HG02610 (cell line): ENCODE measurements around the gene DDX42.
"Not testable (repeated sequence)": the region's sequence is repeated elsewhere in the genome, so short reads cannot be mapped to it uniquely, and the experiment has no call there.

Experiments used
- ATAC-seq: cut with Tn5 transposase; IDR thresholded peaks from one replicate; pipeline ENCODE4 v1.9.1; 2021; ENCODE audit warnings: mild to moderate bottlenecking, moderate library complexity; ENCODE audit not compliant: unreplicated experiment

The DDX42 gene

DNA sequence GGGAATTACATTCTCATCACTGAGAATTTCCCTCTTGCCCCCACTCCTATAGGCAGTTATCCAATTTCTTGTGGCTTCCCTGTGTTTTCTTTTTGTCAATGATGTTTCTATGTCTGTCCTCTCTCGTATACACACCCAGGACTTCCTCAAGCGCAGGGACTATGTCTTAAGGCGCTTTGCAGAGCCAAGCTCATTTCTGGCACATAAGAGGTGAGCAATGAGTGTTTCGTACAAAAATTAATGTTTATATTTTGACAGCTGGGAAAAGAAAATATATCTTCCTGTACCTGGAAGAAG lies 947 bp downstream of the DDX42 start:
- ATAC-seq, result no peak

DNA sequence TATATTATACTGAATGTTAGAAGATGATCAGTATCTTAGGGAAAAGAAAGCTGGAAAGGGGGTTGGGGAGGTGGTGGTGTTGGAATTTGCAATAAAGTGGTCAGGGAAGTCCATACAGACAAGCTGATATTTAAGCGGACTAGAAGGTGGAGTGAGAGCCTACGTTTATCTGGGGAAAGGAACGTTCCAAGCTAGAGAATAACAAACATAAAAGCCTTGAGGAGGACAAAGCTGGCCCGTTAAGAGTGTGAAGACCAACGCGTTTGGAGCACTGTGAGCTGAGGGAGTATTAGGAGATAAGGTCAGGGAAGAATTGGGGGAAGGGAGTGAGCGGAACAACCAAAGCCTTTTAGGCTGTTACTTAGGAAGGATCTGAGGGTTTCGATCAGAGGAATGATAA lies 1.4 kb downstream of the DDX42 start:
- no peak for ATAC-seq

DNA sequence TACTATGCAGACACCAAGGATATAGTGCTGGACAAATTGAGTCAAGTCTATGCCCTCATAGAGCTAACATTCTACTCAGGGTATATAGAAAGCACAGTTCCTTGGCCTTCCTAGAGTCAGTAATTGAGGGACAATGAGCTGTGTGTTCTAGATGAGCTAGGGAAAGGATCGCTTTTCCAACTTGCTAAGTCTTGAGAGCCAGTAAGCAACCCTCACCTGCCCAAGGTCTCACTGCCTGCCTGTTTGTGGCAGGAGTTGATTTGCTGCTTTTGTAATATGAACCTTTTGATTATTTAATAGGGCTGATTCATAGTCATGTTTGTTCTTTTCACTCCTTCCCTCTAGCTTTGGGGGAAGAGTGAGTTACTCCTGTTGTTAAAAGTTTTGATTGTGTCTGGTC lies 6.5 kb downstream of the DDX42 start:
- no peak for ATAC-seq

DNA sequence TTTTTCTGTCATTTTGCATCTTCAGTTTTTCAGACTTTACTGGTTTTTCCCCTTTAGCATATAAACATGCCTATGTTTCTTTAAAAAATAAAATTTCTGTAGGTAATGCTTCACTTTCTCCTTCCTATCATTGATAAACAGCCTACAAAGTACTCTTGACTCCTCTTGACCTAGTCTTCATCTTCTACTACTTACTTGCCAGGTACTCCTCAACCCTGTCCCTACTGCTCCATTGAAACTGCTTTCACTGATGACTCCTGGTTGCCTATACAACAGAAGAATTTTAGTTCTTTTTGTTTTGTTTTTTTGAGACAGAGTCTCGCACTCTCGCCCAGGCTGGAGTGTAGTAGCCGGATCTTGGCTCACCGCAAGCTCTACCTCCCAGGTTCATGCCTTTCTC lies 7.0 kb downstream of the DDX42 start:
- no peak for ATAC-seq

DNA sequence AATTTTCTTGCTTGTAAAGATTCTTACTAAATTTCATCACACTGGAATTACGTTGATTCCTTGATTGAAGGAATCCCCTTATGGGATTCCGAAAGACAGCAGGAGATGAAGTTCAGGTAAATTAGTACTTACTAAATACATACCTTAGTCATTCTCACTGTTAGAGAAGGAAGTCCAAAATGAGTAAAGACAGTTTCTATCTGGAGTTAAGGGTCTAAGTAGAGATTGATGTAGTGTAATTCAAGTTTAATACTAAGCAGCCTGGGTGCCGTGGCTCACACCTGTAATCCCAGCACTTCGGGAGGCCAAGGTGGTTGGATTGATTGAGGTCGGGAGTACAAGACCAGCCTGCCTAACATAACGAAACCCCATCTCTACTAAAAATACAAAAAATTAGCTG lies 9.6 kb downstream of the DDX42 start:
- no peak for ATAC-seq

DNA sequence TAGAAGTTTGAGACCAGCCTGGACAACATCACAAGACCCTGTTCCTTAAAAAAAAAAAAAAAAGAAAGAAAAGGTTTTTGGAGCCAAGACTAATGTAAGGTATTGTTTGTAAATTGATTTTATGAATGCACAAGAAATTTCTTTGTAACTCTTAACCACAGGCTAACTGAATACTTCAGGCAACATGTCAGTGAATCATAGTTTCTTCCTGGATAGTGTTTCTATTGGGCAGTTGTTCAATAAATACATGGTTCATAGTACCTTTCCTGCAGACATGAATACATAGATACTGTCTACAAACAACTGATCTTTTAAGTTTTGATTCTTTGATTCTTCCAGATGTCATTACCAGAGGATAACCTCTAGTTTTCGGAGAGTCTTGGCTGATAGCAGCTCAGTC lies 11.6 kb downstream of the DDX42 start:
- ATAC-seq, result no peak

DNA sequence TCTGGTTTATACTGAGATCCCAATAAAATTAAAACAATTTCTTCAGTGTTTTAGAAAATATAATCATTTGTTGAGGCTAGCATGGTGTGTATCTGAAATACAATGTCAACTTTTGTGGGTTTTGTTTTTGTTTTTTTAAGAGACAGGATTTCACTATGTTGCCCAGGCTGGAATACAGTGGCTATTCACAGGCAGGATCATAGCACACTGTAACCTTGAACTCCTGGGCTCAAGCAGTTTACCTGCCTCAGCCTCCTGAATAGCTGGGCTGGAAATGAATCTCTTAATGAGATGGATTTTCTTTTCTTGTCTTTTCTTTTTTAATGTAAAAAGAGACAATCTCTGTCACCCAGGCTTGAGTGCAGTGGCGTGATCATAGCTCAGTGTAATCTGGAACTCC lies 12.1 kb downstream of the DDX42 start:
- ATAC-seq, result no peak

DNA sequence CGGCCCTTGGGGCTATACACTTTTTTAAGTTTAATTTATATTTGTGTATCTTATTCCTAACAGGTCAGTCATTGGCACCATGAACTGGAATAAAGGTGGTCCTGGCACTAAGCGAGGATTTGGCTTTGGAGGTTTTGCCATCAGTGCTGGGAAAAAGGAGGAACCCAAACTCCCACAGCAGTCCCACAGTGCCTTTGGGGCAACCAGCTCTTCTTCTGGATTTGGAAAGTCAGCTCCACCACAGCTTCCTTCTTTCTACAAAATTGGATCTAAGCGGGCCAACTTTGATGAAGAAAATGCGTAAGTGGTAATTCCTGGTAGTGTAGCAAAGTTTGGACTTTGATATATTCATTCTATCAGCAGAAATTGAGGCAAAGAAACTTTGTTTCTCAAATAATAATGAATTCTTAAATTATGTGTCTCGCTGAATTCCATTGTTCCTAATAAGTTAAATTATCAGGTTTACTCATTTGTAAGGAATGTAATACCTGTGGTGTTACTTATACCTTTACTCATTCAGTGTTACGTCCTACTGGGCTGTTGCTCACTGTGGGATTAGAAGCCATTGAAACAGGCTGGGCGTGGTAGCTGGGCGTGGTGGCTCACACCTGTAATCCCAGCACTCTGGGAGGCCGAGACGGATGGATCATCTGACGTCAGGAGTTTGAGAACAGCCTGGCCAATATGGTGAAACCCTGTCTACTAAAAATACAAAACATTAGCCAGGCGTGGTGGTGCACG lies 13.2 kb downstream of the DDX42 start:
- ATAC-seq, result no peak

DNA sequence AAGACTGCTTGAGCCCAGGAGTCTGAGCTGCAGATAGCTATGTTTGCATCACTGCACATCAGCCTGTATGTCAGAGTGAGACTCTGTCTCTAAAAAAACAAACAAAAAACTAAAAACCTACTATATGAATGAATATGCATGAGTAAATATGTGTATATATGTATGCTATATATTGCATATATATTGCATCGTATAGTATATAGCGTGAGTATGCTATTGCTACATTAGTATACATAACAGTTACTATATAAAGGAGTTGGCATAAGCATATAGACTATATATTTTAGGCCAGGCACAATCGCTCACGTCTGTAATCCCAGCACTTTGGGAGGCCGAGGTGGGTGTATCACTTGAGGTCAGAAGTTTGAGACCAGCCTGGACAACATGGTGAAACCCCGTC lies 16.1 kb downstream of the DDX42 start:
- ATAC-seq, result no peak

DNA sequence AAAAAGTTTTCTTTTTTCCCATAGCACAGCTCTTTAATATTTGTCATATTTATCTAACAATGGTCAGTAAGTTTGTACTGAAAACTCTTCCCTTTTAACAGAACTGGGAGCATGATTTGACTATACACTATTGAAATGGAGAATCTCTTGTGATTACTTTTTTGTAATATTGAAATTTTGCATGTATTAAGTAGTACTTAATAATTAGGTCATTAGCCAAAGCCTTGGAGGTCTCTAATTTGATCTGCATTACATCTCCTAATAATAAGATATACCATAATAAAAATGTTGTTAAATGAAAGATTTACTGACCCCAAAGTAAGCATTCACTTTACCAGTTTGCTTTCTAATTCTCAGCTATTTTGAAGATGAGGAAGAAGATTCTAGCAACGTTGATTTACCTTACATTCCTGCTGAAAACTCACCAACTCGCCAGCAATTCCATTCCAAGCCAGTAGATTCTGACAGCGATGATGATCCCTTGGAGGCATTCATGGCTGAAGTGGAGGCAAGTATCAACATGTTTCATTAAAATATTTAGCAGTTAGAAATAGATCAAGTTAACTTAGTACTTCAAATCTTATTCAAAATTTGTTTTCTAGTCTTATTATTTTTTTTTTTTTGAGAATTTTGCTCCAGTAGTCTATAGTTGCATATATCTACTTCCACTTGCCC lies 18.2 kb downstream of the DDX42 start:
- no peak for ATAC-seq

DNA sequence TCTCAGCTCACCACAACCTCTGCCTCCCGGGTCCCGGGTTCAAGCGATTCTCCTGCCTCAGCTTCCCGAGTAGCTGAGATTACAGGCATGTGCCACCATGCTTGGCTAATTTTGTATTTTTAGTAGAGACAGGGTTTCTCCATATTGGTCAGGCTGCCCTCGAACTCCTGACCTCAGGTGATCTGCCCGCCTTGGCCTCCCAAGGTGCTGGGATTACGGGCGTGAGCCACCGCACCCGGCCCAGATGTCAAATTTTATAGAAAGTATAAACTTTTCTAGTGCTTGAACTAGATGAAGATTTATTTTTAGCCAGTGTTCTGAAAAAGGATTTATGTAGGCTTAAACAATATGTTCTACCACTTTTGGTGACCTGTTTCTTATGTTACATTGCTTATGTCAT lies 22.4 kb downstream of the DDX42 start:
- not testable (repeated sequence) for ATAC-seq

DNA sequence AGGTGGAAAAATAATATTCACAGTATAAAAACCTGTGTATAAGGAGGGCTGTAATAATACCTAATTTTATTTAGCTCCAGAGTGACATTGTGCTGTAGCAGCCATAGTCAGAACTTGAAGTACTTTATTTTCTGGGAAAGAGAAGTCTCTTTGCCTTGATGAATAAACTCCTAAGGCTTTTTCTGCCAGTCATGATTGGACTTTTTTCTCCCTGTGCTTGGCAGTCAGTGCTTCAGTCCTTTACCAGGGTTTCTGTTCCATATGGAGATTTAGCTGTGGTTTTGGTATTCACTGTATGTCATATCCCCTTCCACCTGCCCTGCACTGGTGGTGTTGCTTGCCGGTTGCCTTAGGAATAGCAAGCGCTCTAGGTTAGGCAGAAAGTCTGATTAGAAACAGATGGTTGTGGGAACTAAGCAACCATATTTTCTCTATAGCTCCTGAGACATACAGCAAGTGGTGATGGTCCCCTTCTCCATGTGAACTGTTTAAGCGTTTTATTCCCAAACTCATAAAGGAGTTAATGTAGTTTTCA lies 24.7 kb downstream of the DDX42 start:
- no peak for ATAC-seq

DNA sequence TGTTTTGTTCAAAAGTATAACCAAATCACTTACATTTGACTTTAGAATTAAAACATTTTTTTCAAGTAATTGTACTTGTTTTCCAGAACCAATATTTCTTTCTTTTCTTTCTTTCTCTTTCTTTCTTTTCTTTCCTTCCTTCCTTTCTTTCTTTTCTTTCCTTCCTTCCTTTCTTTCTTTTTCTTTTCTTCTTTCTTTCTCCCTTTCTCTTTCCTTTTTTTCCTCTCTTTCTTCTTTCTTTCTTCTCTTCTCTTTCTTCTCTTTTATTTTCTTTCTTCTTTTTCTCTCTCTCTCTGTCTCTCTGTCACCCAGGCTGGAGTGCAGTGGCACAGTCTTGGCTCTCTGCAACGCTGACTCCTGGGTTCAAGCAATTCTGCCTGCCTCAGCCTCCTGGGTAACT lies 26.8 kb downstream of the DDX42 start:
- no peak for ATAC-seq

DNA sequence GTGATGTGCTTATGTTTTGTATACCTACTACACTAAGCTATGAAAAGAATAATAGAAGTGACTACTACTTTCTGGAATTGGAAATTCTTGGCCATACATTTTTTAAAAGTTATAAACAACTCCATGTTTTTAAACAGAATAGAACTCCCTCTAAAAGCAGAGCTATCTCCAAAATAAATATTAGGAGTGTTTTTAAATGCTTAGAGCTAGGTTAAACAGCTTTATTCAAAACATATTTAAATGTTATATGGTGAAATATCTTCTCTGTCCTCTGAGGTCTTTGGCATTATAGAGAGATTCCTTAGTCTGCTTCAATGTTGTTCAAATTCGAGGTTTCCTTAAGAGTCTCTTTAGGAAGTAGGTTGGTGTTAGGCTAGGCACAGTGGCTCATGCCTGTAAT lies 30.4 kb downstream of the DDX42 start:
- no peak for ATAC-seq

DNA sequence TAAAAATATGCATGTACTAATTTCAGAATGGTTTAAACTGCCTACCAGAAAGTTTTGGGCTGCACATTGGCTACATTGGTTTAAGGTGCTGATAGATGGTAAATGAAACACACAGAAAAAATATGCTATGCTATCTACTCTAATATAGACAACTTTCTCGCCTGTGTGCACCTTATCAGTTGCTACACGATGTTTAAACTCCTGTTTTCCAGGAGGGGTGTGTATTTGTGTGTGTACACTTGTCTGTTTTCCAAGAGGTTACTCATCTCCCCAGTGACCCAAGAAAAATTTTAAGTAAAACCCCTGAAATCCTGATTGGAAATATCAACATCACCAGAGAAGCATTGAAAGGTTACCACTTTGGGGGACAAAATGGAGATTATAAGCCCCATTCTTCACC lies 31.6 kb downstream of the DDX42 start:
- ATAC-seq, result no peak

DNA sequence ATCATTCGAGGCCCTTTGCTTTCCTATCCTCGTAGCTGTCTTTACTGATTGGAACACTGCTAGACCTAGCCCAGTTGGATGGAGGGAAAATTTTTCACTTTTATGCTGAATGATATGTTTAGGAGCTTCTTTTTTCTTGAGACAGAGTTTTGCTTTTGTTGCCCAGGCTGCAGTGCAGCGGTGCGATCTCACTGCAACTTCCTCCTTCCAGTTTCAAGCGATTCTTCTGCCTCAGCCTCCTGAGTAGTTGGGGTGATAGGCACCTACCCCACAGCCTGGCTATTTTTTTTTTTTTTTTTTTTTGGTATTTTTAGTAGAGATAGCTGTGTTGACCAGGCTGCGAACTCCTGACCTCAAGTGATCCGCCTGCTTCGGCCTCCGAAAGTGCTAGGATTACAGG lies 36.0 kb downstream of the DDX42 start:
- no peak for ATAC-seq

DNA sequence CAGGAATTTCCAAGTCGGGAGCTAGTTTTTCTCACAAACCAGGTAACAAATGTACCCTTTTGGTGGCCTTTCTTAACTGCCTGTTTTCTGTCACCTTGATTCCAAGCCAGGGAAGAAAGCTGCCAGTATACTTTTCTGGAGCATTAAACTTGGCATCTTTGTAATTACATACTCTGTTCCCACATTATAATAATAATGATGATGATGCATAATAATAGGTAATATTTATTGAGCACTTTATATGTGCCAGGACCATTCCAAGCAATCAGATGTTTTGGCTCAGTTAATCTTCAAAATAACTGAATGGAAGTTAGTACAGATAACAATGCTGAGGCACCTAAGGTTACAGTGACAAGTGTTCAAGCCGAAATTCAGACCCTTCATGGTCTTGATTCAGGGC lies 42.2 kb downstream of the DDX42 start:
- ATAC-seq, result no peak

DNA sequence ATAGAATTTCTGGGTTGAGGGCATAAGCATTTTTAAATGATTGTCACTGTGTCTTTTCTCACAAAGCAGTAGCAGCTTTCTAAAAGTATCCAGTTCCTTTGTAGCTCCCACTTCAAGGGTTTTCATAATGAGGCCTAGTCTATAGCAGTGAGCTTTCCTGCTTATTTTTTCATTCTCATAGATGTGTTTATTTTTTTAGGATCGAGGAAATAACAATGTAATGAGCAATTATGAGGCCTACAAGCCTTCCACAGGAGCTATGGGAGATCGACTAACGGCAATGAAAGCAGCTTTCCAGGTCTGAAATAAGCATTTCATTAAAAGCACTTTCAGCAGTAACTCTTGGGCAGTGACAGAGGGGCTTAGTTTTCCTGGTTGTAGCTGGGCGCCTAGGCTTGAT lies 42.7 kb downstream of the DDX42 start:
- no peak for ATAC-seq

DNA sequence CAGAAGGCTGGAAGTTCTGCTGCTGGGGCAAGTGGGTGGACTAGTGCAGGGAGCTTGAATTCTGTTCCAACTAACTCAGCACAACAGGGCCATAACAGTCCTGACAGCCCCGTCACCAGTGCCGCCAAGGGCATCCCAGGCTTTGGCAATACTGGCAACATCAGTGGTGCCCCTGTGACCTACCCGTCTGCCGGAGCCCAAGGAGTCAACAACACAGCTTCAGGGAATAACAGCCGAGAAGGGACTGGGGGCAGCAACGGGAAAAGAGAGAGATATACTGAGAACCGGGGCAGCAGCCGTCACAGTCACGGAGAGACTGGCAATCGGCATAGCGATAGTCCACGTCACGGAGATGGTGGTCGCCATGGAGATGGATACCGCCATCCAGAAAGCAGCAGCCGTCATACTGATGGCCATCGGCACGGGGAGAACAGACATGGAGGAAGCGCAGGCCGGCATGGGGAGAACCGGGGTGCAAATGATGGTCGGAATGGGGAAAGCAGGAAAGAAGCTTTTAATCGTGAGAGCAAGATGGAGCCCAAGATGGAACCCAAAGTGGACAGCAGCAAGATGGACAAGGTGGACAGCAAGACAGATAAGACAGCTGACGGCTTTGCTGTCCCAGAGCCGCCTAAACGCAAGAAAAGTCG lies 43.9 kb downstream of the DDX42 start:
- no peak for ATAC-seq

DNA sequence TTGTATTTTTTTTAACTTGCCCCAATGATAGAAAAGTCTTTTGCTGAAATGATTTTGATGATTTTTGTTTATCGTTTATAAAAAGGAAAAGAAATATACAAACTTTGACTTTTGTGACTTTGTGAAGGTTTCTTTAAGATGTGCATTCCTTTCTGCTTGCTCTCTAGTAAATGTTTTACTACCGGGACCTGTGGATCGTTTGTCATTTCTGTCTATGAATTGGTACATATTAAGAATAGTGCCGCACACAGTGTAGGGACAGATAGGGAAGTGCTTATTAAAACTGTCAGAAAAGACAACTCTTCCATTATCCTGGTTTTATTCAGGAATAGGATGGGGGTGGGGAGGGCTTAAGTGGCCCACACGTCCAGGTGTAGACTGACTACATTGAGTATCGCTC lies 45.2 kb downstream of the DDX42 start:
- no peak for ATAC-seq

DNA sequence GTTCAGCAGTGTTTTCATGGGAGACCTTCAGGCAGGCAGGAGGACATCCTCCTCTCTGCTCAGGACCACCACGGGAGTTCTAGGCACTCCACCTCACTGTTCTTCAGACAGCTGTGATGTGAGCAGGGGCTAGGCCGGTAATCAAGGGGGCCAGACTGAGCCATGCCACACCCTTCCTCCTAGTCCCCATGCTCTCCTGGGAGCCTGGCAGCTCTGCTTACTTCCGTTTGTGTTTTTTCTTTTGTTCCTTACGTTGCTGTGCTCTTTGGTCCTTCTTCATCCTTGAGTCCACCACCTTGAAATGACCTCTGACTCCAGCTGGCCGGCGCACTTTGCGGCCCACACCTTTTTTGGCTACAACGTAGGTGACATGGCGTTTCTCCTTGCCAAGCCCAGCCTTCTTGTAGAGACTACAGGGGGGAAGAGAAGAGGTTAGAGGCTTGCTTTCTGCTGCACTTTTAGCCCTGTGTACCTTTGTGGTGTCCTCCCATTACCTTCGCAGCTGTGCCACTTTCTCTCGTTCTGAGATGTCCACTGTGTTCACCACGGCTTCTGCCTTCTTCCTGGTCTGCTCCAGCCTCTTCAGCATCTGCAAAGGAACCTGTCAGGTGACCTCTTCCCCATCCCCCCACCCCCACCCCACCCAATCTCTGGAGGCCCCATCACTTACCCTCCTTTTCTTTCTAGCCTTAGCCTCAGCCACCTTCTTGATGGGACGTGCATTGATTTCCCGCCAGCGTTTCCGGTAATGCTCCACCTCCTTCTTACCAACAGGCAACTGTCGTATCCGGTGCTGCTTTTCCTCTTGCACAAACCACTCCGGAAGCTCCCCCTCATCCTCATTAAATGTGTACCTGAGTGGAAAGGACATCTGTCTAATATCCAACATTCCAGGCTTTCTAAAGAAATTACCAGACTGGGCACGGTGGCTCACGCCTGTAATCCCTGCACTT lies 45.9 kb downstream of the DDX42 start:
- ATAC-seq, result no peak
